WTC11 (cell line): ENCODE measurements around the gene LRRC7. TPM values are rescaled to one million over a fixed set of nuclear protein-coding genes. Genes with fewer than 3 reads are reported as not detected.

Experiments used
- ATAC-seq: fragments of 200-7000 bp; cut with Tn5 transposase; 2 replicates; pipeline ENCODE4 v1.10.0; 2021; ENCODE audit warnings: mild to moderate bottlenecking, moderate library complexity
- CTCF ChIA-PET: fragments of 300-600 bp; sonication (Branson Sonifier 250); formaldehyde crosslinking; loops from one replicate; lab custom pipeline; 2021; ENCODE audit warnings: antibody characterized with exemption; lab: Charles Lee
- POLR2A ChIA-PET: fragments of 350-600 bp; sonication (Branson Sonifier 250); formaldehyde crosslinking; loops from one replicate; lab custom pipeline; 2021; ENCODE audit warnings: antibody characterized with exemption; lab: Charles Lee
- DNase-seq: peaks from one replicate; pipeline ENCODE4 v3.0.0; 2021; ENCODE audit warnings: low spot score
- H3K27ac Mint-ChIP-seq: 2 replicates; pipeline ENCODE4 v1.8.0; 2021; ENCODE audit warnings: mixed read lengths
- H3K27me3 Mint-ChIP-seq: 2 replicates; pipeline ENCODE4 v1.8.0; 2021; ENCODE audit warnings: low read depth, mild to moderate bottlenecking, moderate library complexity, mixed read lengths
- H3K36me3 Mint-ChIP-seq: 2 replicates; pipeline ENCODE4 v1.8.0; 2021; ENCODE audit warnings: mixed read lengths
- H3K4me1 Mint-ChIP-seq: 2 replicates; pipeline ENCODE4 v1.8.0; 2022; ENCODE audit warnings: mixed read lengths
- H3K4me3 Mint-ChIP-seq: 2 replicates; pipeline ENCODE4 v1.8.0; 2021; ENCODE audit warnings: mild to moderate bottlenecking, moderate library complexity, mixed read lengths
- H3K9me3 Mint-ChIP-seq: 2 replicates; pipeline ENCODE4 v1.8.0; 2021; ENCODE audit warnings: mixed read lengths
- CBFB ChIP-seq: sonication (generic); formaldehyde crosslinking; IDR thresholded peaks from 2 replicates; pipeline ENCODE4 v1.8.1; 2022; ENCODE audit warnings: mild to moderate bottlenecking, low read depth, missing genetic modification reagents
- CREB1 ChIP-seq: sonication (generic); formaldehyde crosslinking; IDR thresholded peaks from 2 replicates; pipeline ENCODE4 v1.8.0; 2023; ENCODE audit warnings: mild to moderate bottlenecking, missing genetic modification reagents
- FOXK1 ChIP-seq: sonication (generic); formaldehyde crosslinking; IDR thresholded peaks from 2 replicates; pipeline ENCODE4 v1.8.0; 2022; ENCODE audit warnings: mild to moderate bottlenecking, moderate library complexity, missing genetic modification reagents
- GABPB1 ChIP-seq: sonication (generic); formaldehyde crosslinking; IDR thresholded peaks from 2 replicates; pipeline ENCODE4 v1.8.1; 2023; ENCODE audit warnings: mild to moderate bottlenecking, missing genetic modification reagents
- JAZF1 ChIP-seq: fragments of 250-450 bp; sonication (Bioruptor Pico); IDR thresholded peaks from 2 replicates; pipeline ENCODE4 v1.9.0; 2021; ENCODE audit warnings: moderate library complexity, mild to moderate bottlenecking, inconsistent platforms
- JUN ChIP-seq: sonication (generic); formaldehyde crosslinking; IDR thresholded peaks from 2 replicates; pipeline ENCODE4 v1.8.0; 2023; ENCODE audit warnings: mild to moderate bottlenecking, missing genetic modification reagents
- NFATC4 ChIP-seq: fragments of 250-450 bp; sonication (Bioruptor Pico); IDR thresholded peaks from 2 replicates; pipeline ENCODE4 v1.9.0; 2021; ENCODE audit warnings: mild to moderate bottlenecking
- OVOL2 ChIP-seq: fragments of 250-450 bp; sonication (Bioruptor Pico); IDR thresholded peaks from 2 replicates; pipeline ENCODE4 v1.9.0; 2021; ENCODE audit warnings: mild to moderate bottlenecking, borderline replicate concordance
- PRRX2 ChIP-seq: fragments of 250-450 bp; sonication (Bioruptor Pico); IDR thresholded peaks from 2 replicates; pipeline ENCODE4 v1.8.0; 2021; ENCODE audit warnings: mild to moderate bottlenecking
- RELA ChIP-seq: sonication (generic); formaldehyde crosslinking; IDR thresholded peaks from 2 replicates; pipeline ENCODE4 v1.8.1; 2022; ENCODE audit warnings: missing genetic modification reagents, mild to moderate bottlenecking, borderline replicate concordance
- SMAD4 ChIP-seq: sonication (generic); formaldehyde crosslinking; IDR thresholded peaks from 2 replicates; pipeline ENCODE4 v1.8.0; 2022; ENCODE audit warnings: mild to moderate bottlenecking, missing genetic modification reagents
- TEAD4 ChIP-seq: sonication (generic); formaldehyde crosslinking; IDR thresholded peaks from 2 replicates; pipeline ENCODE4 v1.8.0; 2022; ENCODE audit warnings: mild to moderate bottlenecking, missing genetic modification reagents
- ZNF138 ChIP-seq: sonication (generic); formaldehyde crosslinking; conservative IDR thresholded peaks from 2 replicates; pipeline ENCODE4 v1.8.1; 2022; ENCODE audit warnings: mild to moderate bottlenecking, moderate library complexity, missing genetic modification reagents
- ZNF263 ChIP-seq: sonication (generic); formaldehyde crosslinking; IDR thresholded peaks from 2 replicates; pipeline ENCODE4 v1.8.1; 2022; ENCODE audit warnings: low read depth, mild to moderate bottlenecking, moderate library complexity, missing genetic modification reagents
- total RNA-seq: library from RNA; stranded (reverse); gene quantifications from 3 replicates; pipeline ENCODE4 v1.2.3, GENCODE V29; 2021
- TF ChIP-seq, protein P1 (sequence below): fragments of 250-450 bp; sonication (Bioruptor Pico); IDR thresholded peaks from 2 replicates; pipeline ENCODE4 v1.9.0; 2021; ENCODE audit warnings: moderate library complexity, mild to moderate bottlenecking, inconsistent platforms, borderline replicate concordance
- TF ChIP-seq, protein P2 (sequence below): sonication (generic); formaldehyde crosslinking; conservative IDR thresholded peaks from 2 replicates; pipeline ENCODE4 v1.8.1; 2022; ENCODE audit warnings: mild to moderate bottlenecking, missing genetic modification reagents
- TF ChIP-seq, protein P3 (sequence below): fragments of 250-450 bp; sonication (Bioruptor Pico); IDR thresholded peaks from 2 replicates; pipeline ENCODE4 v1.9.0; 2021; ENCODE audit warnings: mild to moderate bottlenecking
- TF ChIP-seq, protein P4 (sequence below): sonication (generic); formaldehyde crosslinking; IDR thresholded peaks from 2 replicates; pipeline ENCODE4 v1.8.1; 2023; ENCODE audit warnings: mild to moderate bottlenecking, moderate library complexity, missing genetic modification reagents

LRRC7 gene
- total RNA-seq, 1 experiment from 2014 or later = not detected

DNA sequence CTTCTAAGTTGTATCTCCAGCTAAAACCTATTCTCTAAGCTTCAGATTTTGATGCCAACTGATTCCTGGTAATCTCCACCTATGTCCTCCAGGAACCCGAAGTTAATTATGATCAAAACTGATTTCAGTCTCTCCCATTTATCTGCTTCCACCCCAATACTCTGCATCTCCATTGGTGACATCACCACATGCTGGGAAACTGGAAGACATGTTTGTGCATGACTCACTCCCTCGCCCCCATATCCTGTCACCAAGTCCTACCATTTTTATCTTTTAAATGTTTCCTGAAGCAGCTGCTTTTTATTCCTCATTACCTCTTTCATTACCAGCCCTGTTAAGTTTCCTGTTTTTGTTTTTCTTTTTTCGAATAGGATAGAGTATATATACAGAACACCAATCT is 409.2 kb downstream of the LRRC7 start:
- Mint-ChIP-seq H3K27ac (no peak overlapping the region), H3K4me1 (peaks cover 9% of the 10 kb centered on the region), H3K4me3 (no peak overlapping the region), H3K27me3 (no peaks in the 10 kb centered on the region), H3K36me3 (no peaks in the 10 kb centered on the region), H3K9me3 (peaks cover 5% of the 10 kb centered on the region)
- ChIA-PET POLR2A (no interaction called here), CTCF (no interaction called here)
- ATAC-seq (no peak), DNase-seq (no peak)
- TF ChIP-seq ZNF263 (CRISPR knock-in tag) (no peak), PRRX2 (CRISPR knock-in tag) (no peak), NFATC4 (no peak), JAZF1 (CRISPR knock-in tag) (no peak), ZNF138 (CRISPR knock-in tag) (no peak)
- TF ChIP-seq, protein P1, sequence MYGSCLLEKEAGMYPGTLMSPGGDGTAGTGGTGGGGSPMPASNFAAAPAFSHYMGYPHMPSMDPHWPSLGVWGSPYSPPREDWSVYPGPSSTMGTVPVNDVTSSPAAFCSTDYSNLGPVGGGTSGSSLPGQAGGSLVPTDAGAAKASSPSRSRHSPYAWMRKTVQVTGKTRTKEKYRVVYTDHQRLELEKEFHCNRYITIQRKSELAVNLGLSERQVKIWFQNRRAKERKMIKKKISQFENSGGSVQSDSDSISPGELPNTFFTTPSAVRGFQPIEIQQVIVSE (CRISPR knock-in tag) = no peak
- TF ChIP-seq, protein P2, sequence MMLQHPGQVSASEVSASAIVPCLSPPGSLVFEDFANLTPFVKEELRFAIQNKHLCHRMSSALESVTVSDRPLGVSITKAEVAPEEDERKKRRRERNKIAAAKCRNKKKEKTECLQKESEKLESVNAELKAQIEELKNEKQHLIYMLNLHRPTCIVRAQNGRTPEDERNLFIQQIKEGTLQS (CRISPR knock-in tag) = no peak

DNA sequence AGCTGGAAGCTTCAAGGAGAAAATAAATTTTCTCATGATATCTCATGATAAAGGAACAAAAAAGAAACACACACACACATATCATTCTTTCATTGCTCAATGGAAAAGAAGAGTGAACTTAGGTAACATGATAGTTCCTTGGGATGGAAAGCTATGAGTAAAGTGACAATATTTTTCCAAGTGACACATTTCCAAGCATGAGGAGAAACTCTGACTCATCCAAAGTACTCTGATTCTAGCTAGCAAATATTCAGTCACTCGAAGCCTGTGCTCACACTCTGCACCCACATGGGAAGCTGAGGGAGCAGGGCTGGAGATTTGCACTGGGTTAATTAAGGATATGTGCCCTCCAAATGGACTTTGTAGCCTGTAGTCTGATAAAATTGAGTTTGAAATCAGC is 415.3 kb downstream of the LRRC7 start:
- Mint-ChIP-seq H3K4me3 (no peak overlapping the region), H3K9me3 (no peaks in the 10 kb centered on the region), H3K27ac (no peak overlapping the region)
- no peak for ATAC-seq
- CTCF ChIA-PET = no interaction called here
- POLR2A ChIA-PET = no interaction called here
- no peak for TF ChIP-seq GABPB1 (CRISPR knock-in tag)
- TF ChIP-seq, protein P3, sequence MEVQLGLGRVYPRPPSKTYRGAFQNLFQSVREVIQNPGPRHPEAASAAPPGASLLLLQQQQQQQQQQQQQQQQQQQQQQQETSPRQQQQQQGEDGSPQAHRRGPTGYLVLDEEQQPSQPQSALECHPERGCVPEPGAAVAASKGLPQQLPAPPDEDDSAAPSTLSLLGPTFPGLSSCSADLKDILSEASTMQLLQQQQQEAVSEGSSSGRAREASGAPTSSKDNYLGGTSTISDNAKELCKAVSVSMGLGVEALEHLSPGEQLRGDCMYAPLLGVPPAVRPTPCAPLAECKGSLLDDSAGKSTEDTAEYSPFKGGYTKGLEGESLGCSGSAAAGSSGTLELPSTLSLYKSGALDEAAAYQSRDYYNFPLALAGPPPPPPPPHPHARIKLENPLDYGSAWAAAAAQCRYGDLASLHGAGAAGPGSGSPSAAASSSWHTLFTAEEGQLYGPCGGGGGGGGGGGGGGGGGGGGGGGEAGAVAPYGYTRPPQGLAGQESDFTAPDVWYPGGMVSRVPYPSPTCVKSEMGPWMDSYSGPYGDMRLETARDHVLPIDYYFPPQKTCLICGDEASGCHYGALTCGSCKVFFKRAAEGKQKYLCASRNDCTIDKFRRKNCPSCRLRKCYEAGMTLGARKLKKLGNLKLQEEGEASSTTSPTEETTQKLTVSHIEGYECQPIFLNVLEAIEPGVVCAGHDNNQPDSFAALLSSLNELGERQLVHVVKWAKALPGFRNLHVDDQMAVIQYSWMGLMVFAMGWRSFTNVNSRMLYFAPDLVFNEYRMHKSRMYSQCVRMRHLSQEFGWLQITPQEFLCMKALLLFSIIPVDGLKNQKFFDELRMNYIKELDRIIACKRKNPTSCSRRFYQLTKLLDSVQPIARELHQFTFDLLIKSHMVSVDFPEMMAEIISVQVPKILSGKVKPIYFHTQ (CRISPR knock-in tag) = no peak
- TF ChIP-seq OVOL2 (CRISPR knock-in tag) = no peak
- TF ChIP-seq JUN (CRISPR knock-in tag) = no peak
- no peak for TF ChIP-seq TEAD4 (CRISPR knock-in tag)
- TF ChIP-seq, all 79 proteins: peak for 0
- Mint-ChIP-seq H3K36me3 (no peaks in the 10 kb centered on the region), H3K27me3 (no peaks in the 10 kb centered on the region), H3K4me1 (no peaks in the 10 kb centered on the region)
- no peak for DNase-seq

DNA sequence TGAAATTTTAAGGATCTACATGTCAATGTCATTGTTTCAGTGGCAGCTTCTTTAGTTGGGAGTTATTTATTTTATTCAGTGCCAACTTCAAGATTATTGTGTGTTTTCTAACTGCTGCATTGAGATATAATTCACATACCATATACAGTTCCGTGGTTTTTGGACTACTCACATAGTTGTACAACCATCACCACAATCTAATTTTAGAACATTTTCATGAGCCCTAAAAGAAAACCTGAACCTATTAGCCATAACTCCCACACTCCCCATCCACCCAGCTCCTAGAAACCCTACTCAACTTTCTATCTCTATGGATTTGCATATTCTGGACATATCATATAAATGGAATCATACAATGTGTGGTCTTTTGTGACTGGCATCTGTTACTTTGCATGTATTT is 417.7 kb downstream of the LRRC7 start:
- no peak for ATAC-seq
- TF ChIP-seq SMAD4 (no peak), FOXK1 (CRISPR knock-in tag) (no peak), RELA (CRISPR knock-in tag) (no peak), JUN (CRISPR knock-in tag) (no peak), NFATC4 (no peak), CBFB (CRISPR knock-in tag) (no peak), CREB1 (CRISPR knock-in tag) (no peak), OVOL2 (CRISPR knock-in tag) (no peak)
- TF ChIP-seq, protein P4, sequence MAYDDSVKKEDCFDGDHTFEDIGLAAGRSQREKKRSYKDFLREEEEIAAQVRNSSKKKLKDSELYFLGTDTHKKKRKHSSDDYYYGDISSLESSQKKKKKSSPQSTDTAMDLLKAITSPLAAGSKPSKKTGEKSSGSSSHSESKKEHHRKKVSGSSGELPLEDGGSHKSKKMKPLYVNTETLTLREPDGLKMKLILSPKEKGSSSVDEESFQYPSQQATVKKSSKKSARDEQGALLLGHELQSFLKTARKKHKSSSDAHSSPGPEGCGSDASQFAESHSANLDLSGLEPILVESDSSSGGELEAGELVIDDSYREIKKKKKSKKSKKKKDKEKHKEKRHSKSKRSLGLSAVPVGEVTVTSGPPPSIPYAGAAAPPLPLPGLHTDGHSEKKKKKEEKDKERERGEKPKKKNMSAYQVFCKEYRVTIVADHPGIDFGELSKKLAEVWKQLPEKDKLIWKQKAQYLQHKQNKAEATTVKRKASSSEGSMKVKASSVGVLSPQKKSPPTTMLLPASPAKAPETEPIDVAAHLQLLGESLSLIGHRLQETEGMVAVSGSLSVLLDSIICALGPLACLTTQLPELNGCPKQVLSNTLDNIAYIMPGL (CRISPR knock-in tag) = no peak
- ChIA-PET CTCF (no interaction called here), POLR2A (no interaction called here)
- Mint-ChIP-seq H3K27ac (no peak overlapping the region), H3K4me3 (no peak overlapping the region), H3K4me1 (no peaks in the 10 kb centered on the region), H3K36me3 (no peaks in the 10 kb centered on the region), H3K27me3 (no peaks in the 10 kb centered on the region), H3K9me3 (no peaks in the 10 kb centered on the region)
- DNase-seq = no peak
